Measurements from ENCODE around the gene GRAMD1B.

The GRAMD1B gene

DNA sequence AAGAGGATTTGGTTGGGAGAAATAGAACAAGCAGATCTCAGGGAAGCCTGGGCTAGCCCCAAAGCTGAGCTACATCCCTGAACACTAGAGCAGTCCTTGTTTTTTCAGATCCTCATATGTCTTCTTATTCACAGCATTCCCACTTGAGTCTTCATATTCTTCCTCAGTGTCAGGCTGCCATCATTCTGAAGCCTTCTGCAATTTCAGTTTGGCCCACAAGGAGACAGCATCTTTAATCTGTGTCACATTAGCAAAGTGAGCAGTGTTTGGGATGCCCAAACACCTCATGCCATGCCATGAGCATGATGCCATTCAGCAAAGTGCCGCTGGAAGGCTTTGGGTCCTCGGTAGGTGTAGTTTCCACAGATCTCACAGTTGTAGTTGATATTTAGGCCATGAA, 167.8 kb downstream of the GRAMD1B start:
- no peak overlapping the region for H3K4me3 ChIP-seq (ENCODE audit: low read depth, low read length)
- DNase-seq (ENCODE audit: low read depth), result no peak

DNA sequence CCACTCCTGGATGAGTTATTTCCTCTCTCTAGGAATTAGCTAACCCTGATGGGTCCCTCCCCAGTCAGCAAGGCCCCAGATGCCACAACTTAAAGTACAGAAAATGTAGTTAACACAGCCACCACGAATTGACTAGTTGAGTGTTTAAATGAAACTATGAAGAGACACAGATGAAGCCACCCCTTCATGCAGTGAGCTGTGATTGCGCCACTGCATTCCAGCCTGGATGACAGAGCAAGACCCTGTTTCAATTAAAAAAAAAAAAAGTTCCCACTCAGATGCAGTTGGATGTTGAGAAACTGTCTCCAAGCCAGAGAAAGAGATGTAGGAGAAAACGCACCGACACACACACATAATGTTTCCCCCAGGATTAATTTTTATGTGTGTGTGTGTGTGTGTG, 171.1 kb downstream of the GRAMD1B start:
- peak; percentile 62 for DNase-seq (ENCODE audit: low read depth)
- H3K4me3 ChIP-seq (ENCODE audit: low read depth, low read length), result no peak overlapping the region

GRCh38 chr11:123601743-123602142, 171.7 kb downstream of the GRAMD1B start:
- DNase-seq (ENCODE audit: low read depth), result no peak
- H3K4me3 ChIP-seq (ENCODE audit: low read depth, low read length), result no peak overlapping the region

DNA sequence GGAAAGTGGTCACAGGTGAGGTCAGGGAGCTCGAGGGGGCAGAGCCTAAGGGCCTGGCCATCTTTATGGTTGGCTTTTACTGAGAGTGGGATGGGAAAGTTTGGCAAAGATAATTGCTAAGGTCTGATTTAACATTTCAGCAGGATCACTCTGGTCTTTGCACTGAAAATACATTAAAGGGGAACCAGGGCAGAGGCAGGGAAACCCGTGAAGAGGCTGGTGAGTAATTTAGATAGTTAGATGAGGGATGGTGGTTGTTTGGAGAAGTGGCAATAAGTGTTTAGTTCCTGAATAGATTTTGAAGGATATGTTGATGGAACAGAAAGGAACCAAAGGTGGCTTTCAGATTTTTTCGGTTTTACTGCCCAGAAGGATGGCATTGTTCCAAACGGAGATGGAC, 173.6 kb downstream of the GRAMD1B start:
- DNase-seq (ENCODE audit: low read depth), result no peak
- no peak overlapping the region for H3K4me3 ChIP-seq (ENCODE audit: low read depth, low read length)

GRCh38 chr11:123607781-123608180, 177.7 kb downstream of the GRAMD1B start:
- no peak overlapping the region for H3K4me3 ChIP-seq (ENCODE audit: low read depth, low read length)
- DNase-seq (ENCODE audit: low read depth), result no peak

- DNase-seq (ENCODE audit: low read depth), result no peak
- no peak overlapping the region for H3K4me3 ChIP-seq (ENCODE audit: low read depth, low read length)
Observed at GRCh38 chr11:123608371-123608770, 178.3 kb downstream of the GRAMD1B start.

GRCh38 chr11:123608945-123609344, 178.9 kb downstream of the GRAMD1B start:
- H3K4me3 ChIP-seq (ENCODE audit: low read depth, low read length), result no peak overlapping the region
- no peak for DNase-seq (ENCODE audit: low read depth)

DNA sequence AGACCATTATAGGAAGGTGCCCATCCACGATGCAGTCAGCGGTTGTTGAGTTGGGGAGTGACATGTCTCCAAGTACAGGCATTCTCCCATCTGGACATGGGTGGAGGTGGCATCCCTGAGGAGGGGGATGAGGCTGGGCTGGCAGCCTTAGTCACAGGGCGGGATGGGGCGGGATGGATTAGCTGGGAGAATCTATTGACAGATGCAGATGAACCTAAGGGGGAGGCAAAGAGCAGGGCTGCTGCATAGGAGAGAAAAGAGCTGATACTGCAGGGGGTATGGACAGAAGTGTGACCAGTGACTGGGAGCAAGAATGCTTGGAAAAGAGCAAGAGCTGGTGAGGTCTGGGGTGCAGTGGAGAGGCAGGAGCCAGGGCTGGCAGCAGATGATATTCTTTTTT, 181.6 kb downstream of the GRAMD1B start:
- no peak overlapping the region for H3K4me3 ChIP-seq (ENCODE audit: low read depth, low read length)
- no peak for DNase-seq (ENCODE audit: low read depth)

GRCh38 chr11:123616505-123617198, 186.6 kb downstream of the GRAMD1B start:
- peak; percentile 59 for DNase-seq (ENCODE audit: low read depth)
- H3K4me3 ChIP-seq (ENCODE audit: low read depth, low read length), result no peak overlapping the region

GRCh38 chr11:123622576-123622975, 192.5 kb downstream of the GRAMD1B start:
- DNase-seq (ENCODE audit: low read depth), result no peak
- no peak overlapping the region for H3K4me3 ChIP-seq (ENCODE audit: low read depth, low read length)

GRCh38 chr11:123624974-123625373, 194.9 kb downstream of the GRAMD1B start:
- DNase-seq (ENCODE audit: low read depth), result peak; percentile 17

GRCh38 chr11:123628936-123629683, 199.0 kb downstream of the GRAMD1B start:
- DNase-seq (ENCODE audit: low read depth), result no peak

More at GRCh38 chr11:123624974-123625373, 194.9 kb downstream of the GRAMD1B start:
- no peak overlapping the region for H3K4me3 ChIP-seq (ENCODE audit: low read depth, low read length)

GRCh38 chr11:123630126-123630608, 200.1 kb downstream of the GRAMD1B start:
- no peak for DNase-seq (ENCODE audit: low read depth)
- no peak overlapping the region for H3K4me3 ChIP-seq (ENCODE audit: low read depth, low read length)

More at GRCh38 chr11:123628936-123629683, 199.0 kb downstream of the GRAMD1B start:
- H3K4me3 ChIP-seq (ENCODE audit: low read depth, low read length), result no peak overlapping the region

DNA sequence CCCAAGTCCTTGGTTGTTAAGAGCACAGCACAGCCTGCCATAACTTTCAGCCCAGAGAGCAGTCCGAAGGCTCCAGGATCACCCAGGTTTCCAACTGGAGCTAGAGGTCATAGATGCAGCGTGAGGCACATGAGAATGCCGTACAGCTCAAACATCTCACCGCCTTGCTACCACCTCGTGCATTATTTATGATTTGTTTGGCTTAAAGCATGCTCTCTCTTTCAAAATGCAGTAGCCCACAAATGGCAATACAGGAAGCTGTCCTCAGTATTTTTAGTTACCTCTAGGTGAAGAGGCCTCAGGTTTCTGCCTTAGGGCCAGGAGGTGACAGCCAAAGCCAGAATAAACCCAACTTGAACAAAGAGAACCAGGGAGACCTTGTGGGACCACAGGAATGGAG, 210.0 kb downstream of the GRAMD1B start:
- H3K4me3 ChIP-seq (ENCODE audit: low read depth, low read length), result no peak overlapping the region
- no peak for DNase-seq (ENCODE audit: low read depth)

- no peak for DNase-seq (ENCODE audit: low read depth)
- no peak overlapping the region for H3K4me3 ChIP-seq (ENCODE audit: low read depth, low read length)
Observed at GRCh38 chr11:123640677-123641494, 210.8 kb downstream of the GRAMD1B start.

- no peak for DNase-seq (ENCODE audit: low read depth)
- H3K4me3 ChIP-seq (ENCODE audit: low read depth, low read length), result no peak overlapping the region
Observed at GRCh38 chr11:123641495-123641840, 211.4 kb downstream of the GRAMD1B start.

DNA sequence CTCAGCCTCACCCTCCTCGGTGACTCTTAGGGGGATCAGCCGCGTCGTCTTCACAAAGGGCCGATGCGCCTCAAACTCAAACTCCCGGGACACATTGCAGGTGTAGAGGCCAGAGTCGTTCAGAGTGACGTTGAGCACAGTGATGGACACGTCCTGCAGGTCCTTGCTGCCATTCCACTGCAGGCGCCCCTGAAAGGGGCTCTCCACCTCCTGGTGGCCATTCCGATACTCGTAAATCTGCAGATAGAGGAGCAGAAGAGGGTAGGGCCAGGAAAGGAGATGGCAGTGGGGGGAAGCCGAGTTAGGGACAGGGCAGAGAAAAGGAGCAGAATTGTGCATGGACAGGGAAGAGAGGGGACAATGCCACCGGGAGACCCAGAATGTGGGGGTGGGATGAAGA, 212.4 kb downstream of the GRAMD1B start:
- H3K4me3 ChIP-seq (ENCODE audit: low read depth, low read length), result no peak overlapping the region
- DNase-seq (ENCODE audit: low read depth), result no peak

DNA sequence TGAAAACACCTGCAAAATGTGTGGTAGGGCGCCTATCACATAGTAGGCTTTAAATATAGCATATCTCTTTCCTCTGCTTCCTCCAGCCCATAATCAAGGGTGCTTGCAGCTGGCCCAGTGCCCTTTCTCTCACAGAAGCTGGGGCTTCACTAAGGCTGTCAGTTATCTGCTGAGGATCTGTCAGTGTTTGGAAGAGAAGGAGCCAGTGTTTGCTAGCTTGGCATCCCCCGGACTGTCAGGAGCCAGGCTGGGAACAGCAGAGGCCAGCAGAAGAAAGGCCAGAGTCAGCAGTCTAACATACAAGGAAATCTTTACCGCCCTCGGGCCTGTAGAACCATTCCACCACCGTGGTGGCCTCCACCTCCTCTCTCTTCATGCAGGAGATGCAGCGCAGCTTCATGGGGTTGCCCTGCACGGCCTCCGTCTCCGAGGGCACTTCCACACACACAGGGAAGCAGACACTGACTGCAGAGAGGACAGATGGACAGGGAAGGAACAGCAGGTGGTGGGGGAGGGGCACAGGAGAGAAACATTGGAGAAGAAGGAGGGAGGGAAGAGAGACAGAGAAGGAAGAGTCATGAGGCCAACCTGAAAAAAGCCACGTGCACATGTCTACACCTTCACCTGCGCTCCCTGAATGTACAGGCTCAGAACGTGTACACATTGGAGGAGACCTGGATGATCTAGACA, 215.4 kb downstream of the GRAMD1B start:
- H3K4me3 ChIP-seq (ENCODE audit: low read depth, low read length), result no peak overlapping the region

DNA sequence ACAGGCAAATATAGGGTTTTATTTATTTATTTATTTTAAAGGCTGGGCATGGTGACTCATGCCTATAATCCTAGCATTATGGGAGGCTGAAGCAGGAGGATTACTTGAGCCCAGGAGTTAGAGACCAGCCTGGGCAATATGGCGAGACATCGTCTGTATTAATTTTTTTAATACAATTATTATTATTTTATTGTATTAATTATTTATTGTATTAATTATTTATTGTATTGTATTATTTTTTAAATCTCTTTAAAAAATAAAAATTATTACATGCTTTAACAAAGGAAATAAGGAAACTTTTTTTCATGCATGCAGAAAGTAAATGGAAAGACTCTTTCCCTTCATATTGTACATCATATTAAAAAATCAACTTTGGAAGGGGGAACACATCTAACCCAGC, 220.8 kb downstream of the GRAMD1B start:
- DNase-seq (ENCODE audit: low read depth), result no peak
- H3K4me3 ChIP-seq (ENCODE audit: low read depth, low read length), result no peak overlapping the region

More for the DNA sequence above, 215.4 kb downstream of the GRAMD1B start:
- no peak for DNase-seq (ENCODE audit: low read depth)
